ENCODE data around the gene KIAA1755.

Gene KIAA1755

GRCh38 chr20:38231531-38232121, 28.9 kb downstream of the KIAA1755 start:
- H3K9me3 ChIP-seq (ENCODE audit: insufficient read depth, low read length) = no peaks in the 10 kb centered on the region
- no peaks in the 10 kb centered on the region for H3K36me3 ChIP-seq (ENCODE audit: low read length)
- H3K79me2 ChIP-seq (ENCODE audit: insufficient read depth, low read length) = no peaks in the 10 kb centered on the region
- no peaks in the 10 kb centered on the region for H4K20me1 ChIP-seq (ENCODE audit: low read depth, low read length)
- no peaks in the 10 kb centered on the region for H3F3A ChIP-seq (ENCODE audit: insufficient read depth)
- no peak overlapping the region for H3K4me3 ChIP-seq (ENCODE audit: insufficient read depth, low read length, poor library complexity, severe bottlenecking)
- no peaks in the 10 kb centered on the region for H3K9me2 ChIP-seq (replicated peaks; ENCODE audit: insufficient read depth, low read length)
- no peak overlapping the region for H2AFZ ChIP-seq (ENCODE audit: low read depth, low read length, severe bottlenecking)
- no peak overlapping the region for H3K9ac ChIP-seq (ENCODE audit: low read length)
- H3K27me3 ChIP-seq (ENCODE audit: low read length) = no peaks in the 10 kb centered on the region
- no peak overlapping the region for H3K4me2 ChIP-seq (ENCODE audit: low read depth, low read length, poor library complexity, severe bottlenecking)
- TF ChIP-seq CTCF (IDR thresholded peaks at IDR 0.05; ENCODE audit: insufficient read depth, low read length, poor library complexity, severe bottlenecking) = no peak
- no peak for TF ChIP-seq EZH2phosphoT487 (conservative IDR thresholded peaks at IDR 0.05; ENCODE audit: low read length)
- H3K27ac ChIP-seq (ENCODE audit: low read depth, low read length) = no peak overlapping the region

GRCh38 chr20:38230957-38231526, 29.5 kb downstream of the KIAA1755 start:
- no peaks in the 10 kb centered on the region for H3F3A ChIP-seq (ENCODE audit: insufficient read depth)
- H3K27me3 ChIP-seq (ENCODE audit: low read length) = no peaks in the 10 kb centered on the region
- no peak overlapping the region for H3K4me3 ChIP-seq (ENCODE audit: insufficient read depth, low read length, poor library complexity, severe bottlenecking)
- no peak overlapping the region for H3K9ac ChIP-seq (ENCODE audit: low read length)
- no peaks in the 10 kb centered on the region for H3K9me3 ChIP-seq (ENCODE audit: insufficient read depth, low read length)
- TF ChIP-seq CTCF (IDR thresholded peaks at IDR 0.05; ENCODE audit: insufficient read depth, low read length, poor library complexity, severe bottlenecking) (no peak), EZH2phosphoT487 (conservative IDR thresholded peaks at IDR 0.05; ENCODE audit: low read length) (no peak)
- no peak overlapping the region for H3K27ac ChIP-seq (ENCODE audit: low read depth, low read length)
- H4K20me1 ChIP-seq (ENCODE audit: low read depth, low read length) = no peaks in the 10 kb centered on the region
- H2AFZ ChIP-seq (ENCODE audit: low read depth, low read length, severe bottlenecking) = no peak overlapping the region
- H3K79me2 ChIP-seq (ENCODE audit: insufficient read depth, low read length) = no peaks in the 10 kb centered on the region
- H3K4me2 ChIP-seq (ENCODE audit: low read depth, low read length, poor library complexity, severe bottlenecking) = no peak overlapping the region
- H3K36me3 ChIP-seq (ENCODE audit: low read length) = no peaks in the 10 kb centered on the region
- no peaks in the 10 kb centered on the region for H3K9me2 ChIP-seq (replicated peaks; ENCODE audit: insufficient read depth, low read length)

- H3F3A ChIP-seq (ENCODE audit: insufficient read depth) = no peaks in the 10 kb centered on the region
- no peak overlapping the region for H2AFZ ChIP-seq (ENCODE audit: low read depth, low read length, severe bottlenecking)
- H3K27ac ChIP-seq (ENCODE audit: low read depth, low read length) = no peak overlapping the region
- no peak overlapping the region for H3K9ac ChIP-seq (ENCODE audit: low read length)
- no peaks in the 10 kb centered on the region for H3K36me3 ChIP-seq (ENCODE audit: low read length)
- no peaks in the 10 kb centered on the region for H3K9me3 ChIP-seq (ENCODE audit: insufficient read depth, low read length)
- no peak for TF ChIP-seq EZH2phosphoT487 (conservative IDR thresholded peaks at IDR 0.05; ENCODE audit: low read length)
- no peak for TF ChIP-seq CTCF (IDR thresholded peaks at IDR 0.05; ENCODE audit: insufficient read depth, low read length, poor library complexity, severe bottlenecking)
- H3K4me2 ChIP-seq (ENCODE audit: low read depth, low read length, poor library complexity, severe bottlenecking) = no peak overlapping the region
- no peaks in the 10 kb centered on the region for H4K20me1 ChIP-seq (ENCODE audit: low read depth, low read length)
- H3K4me3 ChIP-seq (ENCODE audit: insufficient read depth, low read length, poor library complexity, severe bottlenecking) = no peak overlapping the region
- H3K79me2 ChIP-seq (ENCODE audit: insufficient read depth, low read length) = no peaks in the 10 kb centered on the region
- no peaks in the 10 kb centered on the region for H3K9me2 ChIP-seq (replicated peaks; ENCODE audit: insufficient read depth, low read length)
- no peaks in the 10 kb centered on the region for H3K27me3 ChIP-seq (ENCODE audit: low read length)
Measured at GRCh38 chr20:38230253-38230551, 30.3 kb downstream of the KIAA1755 start.

Measured in SU-DHL-6 (cell line).